ENCODE data around the gene CLOCK.

Gene CLOCK

DNA sequence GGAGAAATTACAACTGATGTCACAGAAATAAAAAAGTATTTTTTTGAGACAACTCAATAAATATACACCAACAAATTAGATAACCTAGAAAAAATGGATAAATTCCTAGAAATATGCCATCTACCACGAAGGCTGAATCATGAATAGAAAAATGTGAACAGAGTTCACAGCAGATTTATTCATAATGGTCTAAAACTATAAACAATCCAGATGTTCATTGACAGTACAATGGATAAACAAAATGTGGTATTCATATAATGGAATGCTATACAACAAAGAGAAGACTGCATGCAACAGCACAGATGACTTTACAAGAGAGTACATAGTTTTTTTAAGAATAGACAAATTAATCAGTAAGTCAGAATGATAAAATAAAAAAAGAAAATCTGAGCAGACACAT lies 55.2 kb downstream of the CLOCK start:
- intact Hi-C loops (cut with micrococcal nuclease), result no loop called here
- Mint-ChIP-seq H3K9me3 (peaks cover 8% of the 10 kb centered on the region), H3K36me3 (ENCODE audit: low read depth) (peaks cover 27% of the 10 kb centered on the region), H3K4me3 (no peak overlapping the region), H3K4me1 (ENCODE audit: low read depth) (peaks cover 5% of the 10 kb centered on the region), H3K27ac (no peak overlapping the region), H3K27me3 (no peaks in the 10 kb centered on the region)

DNA sequence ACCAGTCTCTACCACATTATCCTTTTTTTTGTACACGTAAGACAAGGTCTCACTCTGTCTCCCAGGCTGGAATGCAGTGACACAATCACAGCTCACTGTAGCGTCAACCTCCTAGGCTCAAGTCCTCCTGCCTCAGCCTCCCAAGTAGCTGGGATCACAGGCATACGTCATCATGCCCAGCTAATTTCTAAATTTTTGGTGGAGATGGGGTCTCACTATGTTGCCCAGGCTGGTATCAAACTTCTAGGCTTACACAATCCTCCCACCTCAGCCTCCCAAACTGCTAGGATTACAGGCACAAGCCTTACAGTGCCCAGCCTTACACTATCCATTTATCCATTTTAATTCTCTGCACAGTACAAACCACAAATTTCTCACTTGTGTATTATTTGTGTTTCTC lies 58.0 kb downstream of the CLOCK start:
- no peak overlapping the region for H3K4me3 Mint-ChIP-seq

DNA sequence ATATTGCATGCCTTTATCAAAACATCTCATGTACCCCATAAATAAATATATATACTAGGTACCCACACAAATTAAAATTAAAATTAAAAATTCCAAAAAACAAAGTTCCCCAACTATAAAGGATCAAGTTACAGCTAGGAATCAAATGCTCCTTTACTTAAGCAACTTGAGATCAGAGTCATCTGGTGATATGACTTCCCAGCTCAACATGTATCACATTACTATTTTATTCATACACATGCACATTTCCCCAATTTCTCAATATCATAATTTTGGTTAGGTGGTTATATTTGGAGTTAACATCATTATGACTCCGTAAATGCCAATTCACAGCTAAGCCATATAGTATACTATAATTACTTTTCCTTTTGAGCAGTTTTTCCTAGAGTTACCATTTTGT lies 60.9 kb downstream of the CLOCK start:
- no peak overlapping the region for H3K27ac Mint-ChIP-seq
- intact Hi-C loops (cut with micrococcal nuclease), result no loop called here
- H3K4me1 Mint-ChIP-seq (ENCODE audit: low read depth), result no peaks in the 10 kb centered on the region

More for the DNA sequence above, 58.0 kb downstream of the CLOCK start:
- intact Hi-C loops (cut with micrococcal nuclease), result no loop called here
- Mint-ChIP-seq H3K27ac (no peak overlapping the region), H3K4me1 (ENCODE audit: low read depth) (peaks cover 5% of the 10 kb centered on the region), H3K9me3 (peaks cover 8% of the 10 kb centered on the region), H3K27me3 (no peaks in the 10 kb centered on the region), H3K36me3 (ENCODE audit: low read depth) (peaks cover 14% of the 10 kb centered on the region)

DNA sequence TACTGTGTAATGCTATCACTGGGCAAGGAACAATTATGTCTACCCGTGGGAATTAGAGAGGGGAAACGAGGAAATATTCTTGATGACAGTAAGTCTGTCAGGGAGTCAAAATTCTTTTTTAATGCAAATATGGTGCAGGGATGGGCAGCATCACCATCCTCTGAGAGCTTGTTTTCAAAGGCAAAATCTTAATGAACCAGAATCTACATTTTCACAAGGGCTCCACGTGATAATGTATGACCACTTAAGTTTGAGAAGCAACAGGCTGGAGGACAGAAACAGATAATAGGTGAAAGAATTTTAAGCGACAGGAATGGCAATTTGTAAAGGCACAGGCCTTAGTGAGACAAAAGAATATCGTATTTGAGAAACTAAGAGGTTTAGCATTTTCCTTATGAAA lies 63.4 kb downstream of the CLOCK start:
- intact Hi-C loops (cut with micrococcal nuclease), result no loop called here
- no peak overlapping the region for H3K27ac Mint-ChIP-seq
- no peaks in the 10 kb centered on the region for H3K9me3 Mint-ChIP-seq
- no peak overlapping the region for H3K4me3 Mint-ChIP-seq
- no peaks in the 10 kb centered on the region for H3K27me3 Mint-ChIP-seq
- H3K4me1 Mint-ChIP-seq (ENCODE audit: low read depth), result no peaks in the 10 kb centered on the region
- H3K36me3 Mint-ChIP-seq (ENCODE audit: low read depth), result peaks cover 33% of the 10 kb centered on the region

More for the DNA sequence above, 60.9 kb downstream of the CLOCK start:
- Mint-ChIP-seq H3K36me3 (ENCODE audit: low read depth) (peaks cover 22% of the 10 kb centered on the region), H3K27me3 (no peaks in the 10 kb centered on the region), H3K9me3 (peaks cover 8% of the 10 kb centered on the region), H3K4me3 (no peak overlapping the region)

DNA sequence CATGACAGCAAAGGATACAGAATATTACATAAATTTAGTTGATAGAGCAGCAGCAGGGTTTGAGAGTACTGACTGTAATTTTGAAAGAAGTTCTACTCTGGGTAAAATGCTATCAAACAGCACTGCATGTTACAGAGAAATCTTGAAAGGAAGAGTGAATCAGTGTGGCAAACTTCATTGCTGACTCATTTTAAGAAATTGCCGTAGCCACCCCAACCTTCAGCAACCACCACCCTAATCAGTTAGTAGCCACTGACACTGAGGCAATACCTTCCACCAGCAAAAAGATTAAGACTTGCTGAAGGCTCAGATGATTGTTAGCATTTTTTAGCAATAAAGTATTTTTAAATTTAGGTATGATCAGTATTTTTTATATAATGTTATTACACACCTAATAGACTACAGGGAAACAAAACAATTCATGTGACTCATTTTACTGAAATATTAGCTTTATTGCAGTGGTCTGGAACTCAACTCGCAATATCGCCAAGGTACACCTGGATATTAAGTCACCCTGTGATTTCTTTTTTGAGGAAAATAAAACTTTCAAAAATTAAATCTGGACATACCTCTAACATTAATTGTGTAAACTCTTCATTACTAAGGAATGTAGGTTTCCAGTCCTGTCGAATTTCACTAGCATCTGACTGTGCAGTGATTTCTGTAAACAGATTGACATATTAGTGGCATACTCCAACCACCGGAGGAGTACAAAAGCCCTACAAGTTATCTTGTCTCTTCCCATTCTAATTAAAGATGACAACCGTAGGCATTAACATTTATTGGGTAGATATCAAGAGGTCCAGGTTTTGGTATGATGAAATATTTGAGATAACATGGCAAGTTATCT lies 71.1 kb downstream of the CLOCK start:
- Mint-ChIP-seq H3K4me1 (ENCODE audit: low read depth) (no peaks in the 10 kb centered on the region), H3K4me3 (no peak overlapping the region), H3K27me3 (no peaks in the 10 kb centered on the region)

DNA sequence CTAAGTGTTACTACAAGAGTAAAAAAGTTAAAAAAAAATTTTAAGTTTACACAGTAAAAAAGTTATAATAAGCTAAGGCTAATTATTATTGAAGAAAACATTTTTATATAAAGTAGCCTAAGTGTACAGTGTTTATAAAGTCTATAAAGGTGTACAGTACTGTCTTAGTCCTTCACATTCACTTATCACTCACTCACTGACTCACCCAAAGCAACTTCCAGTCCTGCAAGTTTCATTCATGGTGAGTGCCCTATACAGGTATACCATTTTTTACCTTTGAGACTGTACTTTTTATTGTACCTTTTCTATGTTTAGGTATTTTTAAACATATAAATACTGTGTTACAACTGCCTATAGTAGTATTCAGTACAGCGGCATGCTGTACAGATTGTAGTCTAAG lies 76.7 kb downstream of the CLOCK start:
- H3K4me1 Mint-ChIP-seq (ENCODE audit: low read depth), result no peaks in the 10 kb centered on the region
- intact Hi-C loops (cut with micrococcal nuclease), result no loop called here
- H3K36me3 Mint-ChIP-seq (ENCODE audit: low read depth), result peaks cover 61% of the 10 kb centered on the region
- H3K27ac Mint-ChIP-seq, result no peak overlapping the region
- H3K9me3 Mint-ChIP-seq, result peaks cover 25% of the 10 kb centered on the region
- no peaks in the 10 kb centered on the region for H3K27me3 Mint-ChIP-seq
- no peak overlapping the region for H3K4me3 Mint-ChIP-seq

More for the DNA sequence above, 71.1 kb downstream of the CLOCK start:
- no peak overlapping the region for H3K27ac Mint-ChIP-seq
- intact Hi-C loops (cut with micrococcal nuclease), result no loop called here
- H3K36me3 Mint-ChIP-seq (ENCODE audit: low read depth), result peaks cover 55% of the 10 kb centered on the region
- peaks cover 17% of the 10 kb centered on the region for H3K9me3 Mint-ChIP-seq

DNA sequence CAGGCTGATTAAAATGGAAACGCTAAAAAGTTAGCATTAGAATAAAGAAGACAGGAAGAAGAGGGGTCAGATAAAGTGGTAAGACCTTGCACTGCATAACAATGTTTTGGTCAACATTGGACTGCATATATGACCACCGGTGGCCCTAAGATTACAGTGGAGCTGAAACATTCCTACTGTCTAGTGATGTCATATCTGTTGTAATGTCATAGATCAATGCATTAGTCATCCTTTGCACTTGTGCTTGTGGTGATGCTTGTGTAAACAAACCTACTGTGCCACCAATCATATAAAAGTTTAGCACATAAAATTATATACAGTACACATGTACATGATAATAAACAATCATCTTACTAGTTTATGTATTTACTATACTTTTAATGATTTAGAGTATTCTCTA lies 78.0 kb downstream of the CLOCK start:
- H3K27ac Mint-ChIP-seq, result no peak overlapping the region
- no peaks in the 10 kb centered on the region for H3K4me1 Mint-ChIP-seq (ENCODE audit: low read depth)
- H3K9me3 Mint-ChIP-seq, result peaks cover 13% of the 10 kb centered on the region

DNA sequence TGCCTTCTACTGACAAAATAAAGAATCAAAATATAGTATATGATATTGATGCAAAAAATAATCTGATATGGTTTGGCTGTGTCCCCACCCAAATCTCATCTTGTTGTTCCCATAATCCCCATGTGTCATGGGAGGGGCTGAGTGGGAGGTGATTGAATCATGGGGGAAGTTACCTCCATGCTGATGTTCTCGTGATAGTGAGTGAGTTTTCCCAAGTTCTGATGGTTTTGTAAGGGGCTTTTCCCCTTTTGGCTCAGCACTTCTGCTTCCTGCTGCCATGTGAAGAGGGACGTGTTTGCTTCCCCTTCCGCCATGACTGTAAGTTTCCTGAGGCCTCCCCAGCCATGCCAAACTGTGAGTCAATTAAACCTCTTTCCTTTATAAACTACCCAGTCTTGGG lies 80.7 kb downstream of the CLOCK start:
- H3K27me3 Mint-ChIP-seq, result no peaks in the 10 kb centered on the region
- intact Hi-C loops (cut with micrococcal nuclease), result no loop called here
- peaks cover 63% of the 10 kb centered on the region for H3K36me3 Mint-ChIP-seq (ENCODE audit: low read depth)
- no peaks in the 10 kb centered on the region for H3K4me1 Mint-ChIP-seq (ENCODE audit: low read depth)
- H3K9me3 Mint-ChIP-seq, result peaks cover 13% of the 10 kb centered on the region
- H3K4me3 Mint-ChIP-seq, result no peak overlapping the region
- H3K27ac Mint-ChIP-seq, result no peak overlapping the region

More for the DNA sequence above, 78.0 kb downstream of the CLOCK start:
- peaks cover 56% of the 10 kb centered on the region for H3K36me3 Mint-ChIP-seq (ENCODE audit: low read depth)
- H3K4me3 Mint-ChIP-seq, result no peak overlapping the region
- intact Hi-C loops (cut with micrococcal nuclease), result no loop called here
- no peaks in the 10 kb centered on the region for H3K27me3 Mint-ChIP-seq

DNA sequence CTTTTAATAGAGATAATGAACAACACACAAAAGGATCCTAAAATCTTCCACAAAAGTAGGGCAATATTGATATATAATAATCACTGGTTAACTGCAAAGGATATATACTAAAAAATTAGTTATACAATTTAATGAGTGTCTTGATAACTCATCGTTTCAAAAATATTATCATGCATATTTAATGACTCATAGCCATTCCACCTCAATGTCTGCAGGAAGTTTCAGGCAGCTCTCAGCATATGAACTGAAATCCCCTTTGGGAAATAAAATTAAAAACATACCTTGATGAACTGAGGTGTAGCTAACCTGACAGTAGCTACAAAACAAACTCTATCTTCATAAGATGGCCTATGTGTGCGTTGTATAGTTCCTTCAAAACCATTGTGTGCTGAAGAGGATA lies 88.1 kb downstream of the CLOCK start:
- Mint-ChIP-seq H3K9me3 (no peaks in the 10 kb centered on the region), H3K4me3 (no peak overlapping the region), H3K4me1 (ENCODE audit: low read depth) (no peaks in the 10 kb centered on the region), H3K27me3 (no peaks in the 10 kb centered on the region), H3K27ac (no peak overlapping the region), H3K36me3 (ENCODE audit: low read depth) (peaks cover 52% of the 10 kb centered on the region)
- intact Hi-C loops (cut with micrococcal nuclease), result no loop called here

DNA sequence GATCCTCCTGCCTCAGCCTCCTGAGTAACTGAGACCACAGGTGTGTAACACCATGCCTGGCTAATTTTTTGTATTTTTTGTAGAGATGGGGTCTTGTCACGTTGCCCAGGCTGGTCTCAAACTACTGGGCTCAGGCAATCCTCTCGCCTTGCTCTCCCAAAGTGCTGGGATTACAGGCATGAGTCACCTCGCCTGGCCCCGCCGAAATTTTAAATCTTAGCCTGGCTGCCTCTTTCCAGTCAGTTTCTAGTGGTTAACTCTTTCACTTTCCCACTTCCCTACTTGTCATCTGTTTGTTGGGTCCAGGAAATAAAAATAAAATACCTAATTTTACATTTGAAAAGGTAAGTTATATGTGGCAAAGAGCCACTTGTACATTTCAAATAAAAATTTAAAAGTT lies 88.5 kb downstream of the CLOCK start:
- no peaks in the 10 kb centered on the region for H3K4me1 Mint-ChIP-seq (ENCODE audit: low read depth)
- intact Hi-C loops (cut with micrococcal nuclease), result no loop called here
- no peak overlapping the region for H3K27ac Mint-ChIP-seq
- H3K36me3 Mint-ChIP-seq (ENCODE audit: low read depth), result peaks cover 52% of the 10 kb centered on the region
- no peak overlapping the region for H3K4me3 Mint-ChIP-seq
- no peaks in the 10 kb centered on the region for H3K9me3 Mint-ChIP-seq
- no peaks in the 10 kb centered on the region for H3K27me3 Mint-ChIP-seq

DNA sequence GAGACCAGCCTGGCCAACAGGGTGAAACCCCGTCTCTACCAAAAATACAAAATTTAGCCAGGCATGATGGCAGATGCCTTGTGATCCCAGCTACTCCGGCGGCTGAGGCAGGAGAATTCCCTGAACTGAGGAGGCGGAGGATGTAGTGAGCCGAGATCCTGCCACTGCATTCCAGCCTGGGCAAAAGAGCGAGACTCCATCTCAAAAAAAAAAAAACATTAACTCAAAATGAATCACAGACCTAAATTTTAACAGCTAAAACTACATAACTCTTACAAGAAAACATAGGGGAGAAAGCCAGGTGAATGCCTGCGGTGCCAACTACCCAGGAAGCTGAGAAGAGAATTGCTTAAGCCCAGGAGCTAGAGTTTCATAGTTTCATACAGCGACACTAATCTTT lies 96.1 kb downstream of the CLOCK start:
- Mint-ChIP-seq H3K4me3 (no peak overlapping the region), H3K27ac (no peak overlapping the region), H3K4me1 (ENCODE audit: low read depth) (no peaks in the 10 kb centered on the region), H3K27me3 (no peaks in the 10 kb centered on the region), H3K36me3 (ENCODE audit: low read depth) (peaks cover 59% of the 10 kb centered on the region), H3K9me3 (no peaks in the 10 kb centered on the region)
- intact Hi-C loops (cut with micrococcal nuclease), result no loop called here

DNA sequence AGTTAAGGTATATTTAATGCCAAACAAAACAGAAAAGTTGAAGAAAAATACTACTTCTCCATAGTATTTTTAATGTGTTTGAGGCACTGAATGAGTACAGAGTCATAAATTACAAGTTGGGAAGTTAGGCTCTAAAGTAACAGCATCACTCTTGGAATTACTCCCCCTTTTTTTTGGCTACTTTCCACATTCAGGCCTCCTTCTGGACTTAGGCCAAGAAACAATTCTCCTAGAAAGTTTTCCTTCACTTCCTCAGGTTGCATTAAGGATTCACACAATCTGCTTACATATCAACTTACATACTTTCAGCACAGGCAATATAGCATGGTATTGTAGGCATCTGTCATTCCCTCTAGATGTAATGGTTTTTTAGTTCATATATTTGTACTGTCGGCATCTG lies 98.9 kb downstream of the CLOCK start:
- Mint-ChIP-seq H3K27me3 (no peaks in the 10 kb centered on the region), H3K4me3 (no peak overlapping the region), H3K36me3 (ENCODE audit: low read depth) (peaks cover 66% of the 10 kb centered on the region), H3K4me1 (ENCODE audit: low read depth) (no peaks in the 10 kb centered on the region), H3K27ac (no peak overlapping the region), H3K9me3 (no peaks in the 10 kb centered on the region)
- intact Hi-C loops (cut with micrococcal nuclease), result no loop called here

DNA sequence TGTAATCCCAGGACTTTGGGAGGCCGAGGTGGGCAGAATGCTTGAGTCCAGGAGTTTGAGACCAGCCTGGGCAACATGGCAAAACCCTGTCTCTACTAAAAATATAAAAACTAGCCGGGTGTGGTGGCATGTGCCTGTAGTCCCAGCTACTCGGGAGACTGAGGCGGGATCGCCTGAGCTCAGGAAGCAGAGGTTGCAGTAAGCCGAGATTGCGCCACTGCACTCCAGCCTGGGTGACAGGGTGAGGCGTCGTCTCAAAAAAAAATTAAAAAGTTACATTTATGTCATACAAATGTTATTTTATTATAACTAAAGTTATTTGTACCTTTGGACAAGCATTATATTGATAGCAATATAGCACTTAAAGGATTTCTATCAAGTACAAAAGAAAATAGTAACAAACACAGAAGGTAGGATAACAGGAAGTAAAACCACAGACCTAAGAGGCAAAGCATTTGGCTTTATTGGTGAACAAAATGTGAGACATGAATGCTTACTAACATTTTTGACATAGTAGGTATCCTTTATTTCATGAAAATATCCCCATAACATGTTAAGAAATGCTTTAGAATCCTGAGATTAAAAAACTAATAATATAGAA lies 99.5 kb downstream of the CLOCK start:
- no peaks in the 10 kb centered on the region for H3K27me3 Mint-ChIP-seq
- H3K9me3 Mint-ChIP-seq, result no peaks in the 10 kb centered on the region
- no peak overlapping the region for H3K27ac Mint-ChIP-seq
- H3K36me3 Mint-ChIP-seq (ENCODE audit: low read depth), result peaks cover 67% of the 10 kb centered on the region
- H3K4me1 Mint-ChIP-seq (ENCODE audit: low read depth), result no peaks in the 10 kb centered on the region
- H3K4me3 Mint-ChIP-seq, result no peak overlapping the region
- intact Hi-C loops (cut with micrococcal nuclease), result no loop called here

DNA sequence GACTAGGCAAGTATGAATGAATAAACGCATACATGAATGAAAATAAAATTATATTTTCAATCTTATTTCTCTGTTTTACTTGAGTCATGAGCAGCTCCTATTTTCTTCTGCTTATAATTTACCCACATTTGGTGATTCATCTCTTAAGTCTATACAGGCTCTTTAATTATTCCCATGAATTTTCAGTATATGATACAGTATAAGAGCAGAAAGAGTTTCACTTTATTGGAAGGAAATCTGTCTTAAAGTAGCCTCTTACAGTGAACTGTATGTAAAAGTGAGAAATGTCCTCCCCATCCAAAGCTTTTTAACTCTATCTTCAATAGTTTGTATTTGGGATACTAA lies 100.2 kb downstream of the CLOCK start:
- H3K36me3 Mint-ChIP-seq (ENCODE audit: low read depth), result peaks cover 61% of the 10 kb centered on the region
- no peak overlapping the region for H3K27ac Mint-ChIP-seq
- intact Hi-C loops (cut with micrococcal nuclease), result no loop called here
- H3K4me3 Mint-ChIP-seq, result no peak overlapping the region
- no peaks in the 10 kb centered on the region for H3K27me3 Mint-ChIP-seq
- H3K9me3 Mint-ChIP-seq, result no peaks in the 10 kb centered on the region
- H3K4me1 Mint-ChIP-seq (ENCODE audit: low read depth), result no peaks in the 10 kb centered on the region
